Osteocyte (in vitro differentiated cells): ENCODE measurements around the gene SOX18. TPM values are rescaled to one million over a fixed set of nuclear protein-coding genes. Genes with fewer than 3 reads are reported as not detected.

Experiments used
- DNase-seq: peaks from one replicate; pipeline ENCODE4 v3.0.0; 2021; ENCODE audit warnings: mixed read lengths; ENCODE audit not compliant: unreplicated experiment; ENCODE audit errors: extremely low spot score
- H3K27ac Mint-ChIP-seq: one replicate; pipeline ENCODE4 v1.8.0; 2021; ENCODE audit warnings: mild to moderate bottlenecking, mixed read lengths; ENCODE audit not compliant: unreplicated experiment
- H3K27me3 Mint-ChIP-seq: one replicate; pipeline ENCODE4 v1.8.0; 2021; ENCODE audit warnings: mixed read lengths; ENCODE audit not compliant: unreplicated experiment
- H3K36me3 Mint-ChIP-seq: one replicate; pipeline ENCODE4 v1.8.0; 2021; ENCODE audit warnings: mixed read lengths; ENCODE audit not compliant: unreplicated experiment
- H3K4me1 Mint-ChIP-seq: one replicate; pipeline ENCODE4 v1.8.0; 2021; ENCODE audit warnings: mixed read lengths; ENCODE audit not compliant: unreplicated experiment
- H3K4me3 Mint-ChIP-seq: one replicate; pipeline ENCODE4 v1.8.0; 2021; ENCODE audit warnings: mild to moderate bottlenecking, moderate library complexity, mixed read lengths; ENCODE audit not compliant: unreplicated experiment
- H3K9me3 Mint-ChIP-seq: one replicate; pipeline ENCODE4 v1.8.0; 2021; ENCODE audit warnings: mixed read lengths; ENCODE audit not compliant: unreplicated experiment
- total RNA-seq: library from RNA; stranded (reverse); gene quantifications from 2 replicates; pipeline ENCODE4 v1.2.1, GENCODE V29; 2021
- TF ChIP-seq, protein P1 (sequence below): fragments of 200-600 bp; sonication (generic); IDR thresholded peaks from 2 replicates; pipeline ENCODE4 v1.5.0; 2021; ENCODE audit warnings: antibody characterized with exemption, mild to moderate bottlenecking, moderate library complexity

Gene SOX18
- total RNA-seq, 1 donor from 2014 or later: 1.2 TPM

DNA sequence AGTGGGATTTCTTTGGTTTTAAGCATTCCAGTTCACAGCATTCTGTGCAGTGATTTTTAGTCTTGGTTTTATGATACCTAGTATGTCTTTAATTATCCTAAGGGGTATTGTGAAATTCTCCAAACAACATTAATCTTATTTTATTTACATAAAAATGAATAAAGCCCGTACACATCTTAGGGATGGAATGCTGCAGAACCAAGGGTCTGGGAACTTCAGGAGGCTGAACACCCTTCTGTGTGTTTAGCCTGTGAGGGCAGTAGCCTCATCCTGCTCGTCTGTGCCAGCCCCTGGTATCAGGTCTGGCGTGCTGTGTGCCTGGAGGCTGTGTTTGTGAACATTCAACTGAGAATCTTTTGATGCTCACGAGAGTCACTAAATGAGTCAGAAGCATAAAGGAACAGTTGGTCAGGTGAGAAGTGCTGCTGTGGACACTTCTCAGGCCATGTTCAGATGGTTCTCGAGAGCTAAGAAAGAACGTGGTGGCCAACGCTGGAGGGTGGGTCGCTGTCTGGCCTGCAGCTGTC lies 38.7 kb downstream of the SOX18 start:
- no peak for DNase-seq
- H3K4me1 Mint-ChIP-seq: no peaks in the 10 kb centered on the region

DNA sequence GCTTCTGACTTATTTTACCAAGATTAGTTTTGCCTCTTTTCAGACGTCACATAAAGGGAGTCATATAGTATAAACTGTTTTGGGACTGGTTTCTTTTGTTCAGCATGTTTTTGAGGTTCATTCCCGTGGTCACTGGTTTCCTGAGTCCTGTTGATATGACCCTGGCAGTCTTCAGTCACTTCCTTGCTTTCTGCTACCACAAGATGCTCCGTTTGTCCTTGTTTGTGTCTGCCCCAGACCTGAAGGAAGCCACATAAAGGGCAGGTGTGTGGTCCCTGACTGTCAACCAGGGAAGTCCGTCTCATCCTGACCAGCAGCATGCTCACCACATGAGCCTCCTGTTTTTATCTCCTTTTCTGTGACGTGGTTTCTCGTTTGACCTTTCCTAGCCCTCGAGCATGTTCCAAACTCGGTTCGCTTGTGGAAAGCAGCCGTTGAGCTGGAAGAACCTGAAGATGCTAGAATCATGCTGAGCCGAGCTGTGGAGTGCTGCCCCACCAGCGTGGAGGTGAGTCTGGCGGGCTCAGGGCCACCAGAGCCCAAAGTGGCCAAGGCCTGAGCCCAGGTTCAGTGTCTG lies 39.5 kb downstream of the SOX18 start:
- Mint-ChIP-seq H3K9me3 (no peaks in the 10 kb centered on the region), H3K4me1 (no peaks in the 10 kb centered on the region), H3K4me3 (no peak overlapping the region), H3K36me3 (peaks cover 46% of the 10 kb centered on the region), H3K27me3 (no peaks in the 10 kb centered on the region), H3K27ac (no peak overlapping the region)
- TF ChIP-seq, protein P1, sequence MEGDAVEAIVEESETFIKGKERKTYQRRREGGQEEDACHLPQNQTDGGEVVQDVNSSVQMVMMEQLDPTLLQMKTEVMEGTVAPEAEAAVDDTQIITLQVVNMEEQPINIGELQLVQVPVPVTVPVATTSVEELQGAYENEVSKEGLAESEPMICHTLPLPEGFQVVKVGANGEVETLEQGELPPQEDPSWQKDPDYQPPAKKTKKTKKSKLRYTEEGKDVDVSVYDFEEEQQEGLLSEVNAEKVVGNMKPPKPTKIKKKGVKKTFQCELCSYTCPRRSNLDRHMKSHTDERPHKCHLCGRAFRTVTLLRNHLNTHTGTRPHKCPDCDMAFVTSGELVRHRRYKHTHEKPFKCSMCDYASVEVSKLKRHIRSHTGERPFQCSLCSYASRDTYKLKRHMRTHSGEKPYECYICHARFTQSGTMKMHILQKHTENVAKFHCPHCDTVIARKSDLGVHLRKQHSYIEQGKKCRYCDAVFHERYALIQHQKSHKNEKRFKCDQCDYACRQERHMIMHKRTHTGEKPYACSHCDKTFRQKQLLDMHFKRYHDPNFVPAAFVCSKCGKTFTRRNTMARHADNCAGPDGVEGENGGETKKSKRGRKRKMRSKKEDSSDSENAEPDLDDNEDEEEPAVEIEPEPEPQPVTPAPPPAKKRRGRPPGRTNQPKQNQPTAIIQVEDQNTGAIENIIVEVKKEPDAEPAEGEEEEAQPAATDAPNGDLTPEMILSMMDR: no peak
- no peak for DNase-seq

More for the DNA sequence above, 38.7 kb downstream of the SOX18 start:
- Mint-ChIP-seq H3K27ac (no peak overlapping the region), H3K4me3 (no peak overlapping the region), H3K36me3 (peaks cover 44% of the 10 kb centered on the region), H3K9me3 (no peaks in the 10 kb centered on the region), H3K27me3 (no peaks in the 10 kb centered on the region)
- TF ChIP-seq, protein P1: no peak

DNA sequence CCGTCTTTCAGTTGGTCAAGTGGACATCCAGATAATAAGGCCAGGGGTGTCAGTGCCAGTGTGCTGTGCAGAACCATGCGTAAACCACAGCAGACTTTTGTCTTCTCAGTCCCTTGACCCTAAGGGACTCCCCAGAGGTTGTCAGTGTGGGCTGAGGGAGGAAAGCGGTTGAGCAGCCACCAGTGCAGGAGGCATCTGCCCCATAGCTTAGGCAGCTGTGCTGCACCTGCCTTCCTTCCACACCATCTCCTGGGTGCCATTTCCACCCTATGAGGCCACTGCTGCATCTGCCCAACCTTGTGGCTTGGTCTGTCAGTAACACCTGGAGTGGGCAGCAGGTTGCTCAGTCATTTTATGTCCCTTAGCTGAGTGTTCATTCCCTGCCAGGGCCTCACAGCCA lies 42.5 kb downstream of the SOX18 start:
- TF ChIP-seq, protein P1: no peak
- no peak for DNase-seq
- Mint-ChIP-seq H3K4me3 (no peak overlapping the region), H3K36me3 (peaks cover 37% of the 10 kb centered on the region), H3K27ac (no peak overlapping the region), H3K4me1 (no peaks in the 10 kb centered on the region), H3K27me3 (no peaks in the 10 kb centered on the region), H3K9me3 (no peaks in the 10 kb centered on the region)

DNA sequence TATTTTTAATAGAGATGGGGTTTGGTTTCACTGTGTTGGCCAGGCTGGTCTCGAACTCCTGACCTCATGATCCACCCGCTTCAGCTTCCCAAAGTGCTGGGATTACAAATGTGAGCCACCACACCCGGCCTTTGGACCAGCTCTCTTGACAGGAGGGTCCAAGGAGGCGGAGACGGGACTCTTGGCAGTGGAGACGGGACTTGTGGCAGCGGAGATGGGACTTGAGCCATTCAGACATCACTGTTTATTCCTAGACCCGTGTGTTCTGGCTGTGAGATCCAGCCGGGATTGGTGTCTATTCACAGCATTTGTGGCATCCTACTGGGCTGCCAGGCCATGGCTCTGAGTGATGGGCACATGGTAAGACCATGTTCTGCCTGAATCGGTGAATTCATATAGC lies 42.9 kb downstream of the SOX18 start:
- Mint-ChIP-seq H3K27me3 (no peaks in the 10 kb centered on the region), H3K4me3 (no peak overlapping the region), H3K9me3 (no peaks in the 10 kb centered on the region), H3K4me1 (peaks cover 3% of the 10 kb centered on the region), H3K36me3 (peaks cover 40% of the 10 kb centered on the region), H3K27ac (no peak overlapping the region)
- TF ChIP-seq, protein P1: no peak
- DNase-seq: no peak

DNA sequence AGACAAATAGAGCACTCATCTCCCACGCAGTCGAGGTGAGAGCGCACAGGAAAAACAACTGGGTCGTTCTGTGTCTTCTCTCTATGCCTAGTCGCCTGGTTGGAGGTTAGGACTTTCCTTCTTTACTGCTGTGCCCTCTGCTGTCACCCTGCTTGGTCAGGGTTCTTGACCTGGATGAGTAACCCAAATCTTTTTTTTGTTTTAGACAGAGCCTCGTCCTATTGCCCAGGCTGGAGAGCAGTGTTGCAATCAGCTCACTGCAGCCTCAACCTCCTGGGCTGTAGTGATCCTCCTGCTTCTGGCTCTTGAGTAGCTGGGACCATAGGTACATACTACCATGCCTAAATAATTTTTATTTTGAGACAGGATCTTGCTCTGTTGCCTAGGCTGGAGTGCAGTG lies 44.0 kb downstream of the SOX18 start:
- H3K27me3 Mint-ChIP-seq: no peaks in the 10 kb centered on the region
- no peak overlapping the region for H3K27ac Mint-ChIP-seq
- H3K4me3 Mint-ChIP-seq: no peak overlapping the region
- H3K4me1 Mint-ChIP-seq: peaks cover 3% of the 10 kb centered on the region
- TF ChIP-seq, protein P1: no peak
- no peak for DNase-seq
- H3K9me3 Mint-ChIP-seq: no peaks in the 10 kb centered on the region
- peaks cover 37% of the 10 kb centered on the region for H3K36me3 Mint-ChIP-seq
